Subcutaneous abdominal adipose tissue (tissue), 5 donors: ENCODE data around the gene TRAPPC14.

Source experiments
- H3K27ac ChIP-seq: one replicate; pipeline ENCODE4 v1.7.0; 2013; ENCODE audit warnings: low read depth, mild to moderate bottlenecking, inconsistent platforms, low read length, moderate library complexity
- H3K27me3 ChIP-seq, 5 donors: one replicate each; pipeline ENCODE4 v1.7.0; 2013; ENCODE audit warnings: low read length in 5 of 5, inconsistent platforms in 1 of 5; ENCODE audit not compliant: control insufficient read depth in 5 of 5, insufficient read depth in 4 of 5
- H3K36me3 ChIP-seq, 5 donors: one replicate each; pipeline ENCODE4 v1.7.0; 2013; ENCODE audit warnings: low read length in 5 of 5; ENCODE audit not compliant: control insufficient read depth in 5 of 5, insufficient read depth in 5 of 5
- H3K4me1 ChIP-seq, 5 donors: one replicate each; pipeline ENCODE4 v1.7.0; 2013; ENCODE audit warnings: low read length in 5 of 5, mild to moderate bottlenecking in 3 of 5, moderate library complexity in 1 of 5; ENCODE audit not compliant: control insufficient read depth in 5 of 5, insufficient read depth in 5 of 5
- H3K4me3 ChIP-seq, 5 donors: one replicate each; pipeline ENCODE4 v1.7.0; 2013; ENCODE audit warnings: low read length in 5 of 5, low read depth in 1 of 5
- H3K9ac ChIP-seq, 5 donors: one replicate each; pipeline ENCODE4 v1.7.0; 2013; ENCODE audit warnings: low read length in 5 of 5, mild to moderate bottlenecking in 4 of 5, moderate library complexity in 3 of 5
- H3K9me3 ChIP-seq, 5 donors: one replicate each; pipeline ENCODE4 v1.7.0; 2013; ENCODE audit warnings: low read length in 5 of 5; ENCODE audit not compliant: control insufficient read depth in 5 of 5
- donor health status: healthy.
- donor health status: healthy.
- donor health status: healthy.
- donor health status: healthy.
- donor health status: healthy.

The TRAPPC14 gene

GRCh38 chr7:100166317-100166940 is 7.9 kb upstream of the TRAPPC14 start:
- Histone ChIP-seq H3K9me3 (no peaks in the 10 kb centered on the region), H3K4me1 (peaks cover 0 to 30% (median 24%) of the 10 kb centered on the region in 5 donors), H3K27ac (no peak overlapping the region), H3K36me3 (no peaks in the 10 kb centered on the region), H3K27me3 (peaks cover 3 to 31% (median 20%) of the 10 kb centered on the region in 5 donors), H3K4me3 (no peak overlapping the region), H3K9ac (no peak overlapping the region)

- Histone ChIP-seq H3K9ac (no peak overlapping the region), H3K4me1 (peaks cover 0 to 29% (median 27%) of the 10 kb centered on the region in 5 donors), H3K36me3 (no peaks in the 10 kb centered on the region)
These were observed 5.3 kb upstream of the TRAPPC14 start for GRCh38 chr7:100163871-100164270.

DNA sequence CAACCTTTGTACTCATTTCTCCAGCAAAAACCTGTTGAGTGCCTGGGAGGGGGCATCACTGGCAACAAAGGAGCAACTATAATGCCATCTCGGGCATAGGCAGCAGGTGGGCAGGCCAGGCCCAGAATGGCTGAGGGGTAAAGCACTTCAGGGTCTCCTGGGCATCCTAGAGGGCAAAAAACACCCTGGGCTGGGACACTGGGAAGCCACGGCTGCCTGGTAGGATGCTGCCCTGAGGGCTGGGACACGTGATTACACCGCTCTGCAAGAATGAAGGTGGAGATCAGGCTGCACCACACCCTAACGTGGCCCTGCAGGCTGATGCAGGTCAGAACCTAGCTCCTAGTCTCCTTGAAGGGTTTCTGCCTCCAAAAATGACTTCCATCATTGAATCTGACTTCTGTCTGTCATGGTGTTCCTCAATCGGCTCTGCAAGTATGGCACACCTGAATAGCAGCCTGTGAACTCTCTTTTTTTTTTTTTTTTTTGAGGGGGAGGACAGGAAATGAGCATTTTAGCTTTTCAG is 4.5 kb upstream of the TRAPPC14 start:
- no peaks in the 10 kb centered on the region for H3K9me3 ChIP-seq
- H3K4me1 ChIP-seq: peaks cover 0 to 23% (median 20%) of the 10 kb centered on the region in 5 donors
- H3K27ac ChIP-seq: no peak overlapping the region
- no peak overlapping the region for H3K4me3 ChIP-seq
- no peaks in the 10 kb centered on the region for H3K36me3 ChIP-seq
- H3K9ac ChIP-seq: no peak overlapping the region
- H3K27me3 ChIP-seq: peaks cover 0 to 18% (median 12%) of the 10 kb centered on the region in 5 donors

More at GRCh38 chr7:100163871-100164270, 5.3 kb upstream of the TRAPPC14 start:
- no peak overlapping the region for H3K4me3 ChIP-seq
- peaks cover 0 to 18% (median 15%) of the 10 kb centered on the region in 5 donors for H3K27me3 ChIP-seq
- H3K9me3 ChIP-seq: no peaks in the 10 kb centered on the region
- H3K27ac ChIP-seq: no peak overlapping the region

DNA sequence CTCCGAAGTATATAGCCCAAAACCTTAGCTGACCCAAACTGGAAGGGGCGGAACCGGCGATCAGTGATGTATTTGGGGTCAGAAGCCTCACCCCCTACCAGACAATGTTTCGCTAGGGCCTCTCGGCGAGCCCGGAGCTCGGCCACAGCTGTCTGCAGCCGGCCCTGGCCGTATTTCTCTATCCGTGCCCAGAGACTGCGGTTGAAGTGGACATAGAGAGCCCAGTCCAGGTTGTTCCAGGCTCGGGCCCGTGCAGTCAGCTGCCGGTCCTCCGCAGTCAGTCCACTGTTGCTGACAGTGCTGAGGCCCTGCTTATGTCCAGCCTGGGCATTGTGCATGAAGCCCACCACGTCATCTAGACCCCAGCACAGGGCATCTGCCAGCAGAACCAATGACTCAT is 1.5 kb upstream of the TRAPPC14 start:
- no peaks in the 10 kb centered on the region for H3K9me3 ChIP-seq

DNA sequence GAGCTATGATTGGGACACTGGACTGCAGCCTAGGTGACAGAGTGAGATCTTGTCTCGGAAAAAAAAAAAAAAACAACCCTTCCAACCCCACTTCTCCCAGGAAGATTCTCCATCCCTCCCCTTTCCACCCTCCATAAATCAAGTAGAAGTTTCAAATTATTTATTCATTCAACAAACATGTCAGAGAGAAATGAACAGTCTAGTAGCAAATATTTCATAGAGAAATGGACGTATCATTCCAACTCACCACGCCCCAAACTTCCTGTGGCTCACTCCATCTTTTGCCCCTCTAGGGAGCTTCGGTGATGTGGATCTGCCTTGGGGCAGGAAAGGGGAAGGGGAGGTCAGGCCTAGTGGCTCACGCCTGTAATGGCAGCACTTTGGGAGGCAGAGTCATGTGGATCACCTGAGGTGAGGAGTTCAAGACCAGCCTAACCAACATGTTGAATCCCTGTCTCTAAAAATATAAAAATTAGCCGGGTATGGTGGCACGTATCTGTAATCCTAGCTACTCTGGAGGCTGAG is 638 bp upstream of the TRAPPC14 start:
- Histone ChIP-seq H3K9ac (peak overlapping the region in 3 of 5 donors; percentile 77 to 91 (median 87)), H3K4me3 (peak overlapping the region in 4 of 5 donors; percentile 73 to 85 (median 77)), H3K27ac (peak overlapping the region; percentile 72), H3K9me3 (no peaks in the 10 kb centered on the region), H3K4me1 (peaks cover 3 to 35% (median 27%) of the 10 kb centered on the region in 5 donors), H3K36me3 (peaks cover 0 to 28% (median 24%) of the 10 kb centered on the region in 5 donors), H3K27me3 (no peaks in the 10 kb centered on the region)

More for the DNA sequence above, 1.5 kb upstream of the TRAPPC14 start:
- peaks cover 0 to 19% (median 18%) of the 10 kb centered on the region in 5 donors for H3K36me3 ChIP-seq
- peaks cover 3 to 26% (median 20%) of the 10 kb centered on the region in 5 donors for H3K4me1 ChIP-seq
- H3K27ac ChIP-seq: no peak overlapping the region
- no peaks in the 10 kb centered on the region for H3K27me3 ChIP-seq
- H3K9ac ChIP-seq: no peak overlapping the region
- H3K4me3 ChIP-seq: no peak overlapping the region

DNA sequence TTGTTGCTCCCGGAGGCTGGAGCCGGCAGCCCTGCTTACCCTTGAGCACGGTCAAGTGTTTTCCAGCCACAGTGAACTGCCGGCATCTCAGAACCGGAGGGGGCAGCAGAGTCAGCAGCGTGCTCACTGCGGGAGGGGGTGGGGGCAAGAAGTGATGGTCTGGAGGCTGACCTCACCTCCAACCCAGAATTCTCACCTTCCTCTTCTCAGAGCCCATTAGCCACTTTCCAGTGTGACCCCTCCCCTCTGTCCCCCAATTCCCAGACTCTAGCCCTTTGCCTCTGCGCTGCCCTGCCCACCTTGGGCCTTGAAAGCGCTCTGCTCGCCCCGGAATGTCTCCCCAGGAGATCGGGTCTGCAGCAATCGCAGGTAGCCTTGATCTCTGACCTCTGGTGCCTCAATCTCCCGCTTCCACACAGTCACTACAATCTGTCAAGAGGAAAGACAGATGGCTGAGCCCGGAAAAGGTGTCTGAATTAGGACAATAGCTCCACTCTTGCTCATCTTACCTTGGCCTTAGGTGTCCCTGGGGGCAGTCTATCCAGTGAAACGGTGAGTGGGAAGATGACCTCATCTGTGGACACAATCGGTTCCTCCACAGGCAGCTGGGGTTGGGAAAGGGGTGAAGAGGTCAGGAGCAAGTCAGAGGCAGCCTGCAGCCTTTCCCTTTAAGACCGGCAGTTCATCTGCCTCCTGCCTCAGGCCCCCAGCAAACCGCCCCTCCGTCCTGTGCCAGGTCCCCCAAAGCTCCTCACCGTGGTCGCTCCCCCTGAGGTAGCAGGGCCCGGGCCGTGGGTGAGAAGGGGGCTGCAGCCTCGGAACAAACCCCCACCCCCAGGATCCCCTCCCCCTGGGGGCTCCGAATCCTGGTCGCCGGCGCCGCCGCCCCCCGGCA is 942 bp downstream of the TRAPPC14 start:
- Histone ChIP-seq H3K27me3 (no peaks in the 10 kb centered on the region), H3K9me3 (no peaks in the 10 kb centered on the region), H3K27ac (peak overlapping the region; percentile 72), H3K4me3 (peak overlapping the region; percentile 67 to 85 (median 74)), H3K36me3 (peaks cover 0 to 41% (median 36%) of the 10 kb centered on the region in 5 donors), H3K9ac (peak overlapping the region; percentile 63 to 91 (median 77)), H3K4me1 (peaks cover 3 to 42% (median 31%) of the 10 kb centered on the region in 5 donors)

- Histone ChIP-seq H3K9ac (peak overlapping the region in 3 of 5 donors; percentile 74 to 87 (median 77)), H3K4me3 (no peak overlapping the region), H3K4me1 (peaks cover 3 to 46% (median 31%) of the 10 kb centered on the region in 5 donors), H3K9me3 (no peaks in the 10 kb centered on the region), H3K36me3 (peaks cover 0 to 41% (median 36%) of the 10 kb centered on the region in 5 donors), H3K27ac (no peak overlapping the region), H3K27me3 (no peaks in the 10 kb centered on the region)
These were observed 1.5 kb downstream of the TRAPPC14 start for GRCh38 chr7:100157069-100157333.

DNA sequence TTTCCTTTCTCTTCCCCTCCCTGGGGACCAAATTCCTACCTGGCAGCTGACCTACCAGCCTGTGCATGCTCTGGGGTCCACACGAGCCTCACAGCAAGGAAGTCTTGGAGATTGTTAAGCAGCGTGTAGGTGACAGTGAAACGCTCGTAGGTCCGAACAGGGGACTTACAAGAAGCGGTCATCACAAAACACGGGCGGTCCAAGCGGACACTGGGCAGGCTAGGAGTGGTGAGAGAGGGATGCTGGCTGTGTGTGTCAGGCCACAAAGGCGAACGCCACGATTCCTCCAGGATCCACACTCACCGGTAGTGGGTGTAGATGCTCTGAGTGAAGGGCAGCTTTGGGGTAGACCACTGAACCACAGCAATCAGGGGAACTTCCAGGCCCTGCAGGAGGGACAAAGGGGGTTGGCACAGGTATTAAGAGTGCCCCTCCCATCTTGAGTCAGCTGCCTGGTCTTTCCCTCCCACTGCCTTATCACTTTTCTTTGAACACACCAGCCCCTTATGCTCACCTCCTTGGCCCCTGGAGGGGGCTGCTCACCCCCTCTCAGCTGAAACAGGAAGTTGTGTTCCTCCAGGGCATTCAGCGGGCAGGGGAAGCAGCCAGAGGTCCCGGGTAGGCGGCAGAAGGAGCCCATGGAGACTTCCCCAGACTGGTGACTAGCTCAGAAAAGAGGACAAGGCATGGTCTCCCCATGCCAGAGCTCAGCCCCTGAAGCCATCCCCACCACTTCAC is 2.0 kb downstream of the TRAPPC14 start:
- Histone ChIP-seq H3K9me3 (no peaks in the 10 kb centered on the region), H3K27ac (no peak overlapping the region), H3K27me3 (no peaks in the 10 kb centered on the region), H3K9ac (peak overlapping the region in 2 of 5 donors; percentile 25 to 87), H3K4me3 (no peak overlapping the region), H3K4me1 (peaks cover 3 to 48% (median 31%) of the 10 kb centered on the region in 5 donors), H3K36me3 (peaks cover 0 to 41% (median 36%) of the 10 kb centered on the region in 5 donors)

- H3K4me3 ChIP-seq: no peak overlapping the region
- H3K36me3 ChIP-seq: peaks cover 0 to 41% (median 36%) of the 10 kb centered on the region in 5 donors
- H3K27me3 ChIP-seq: no peaks in the 10 kb centered on the region
- H3K27ac ChIP-seq: no peak overlapping the region
- H3K9ac ChIP-seq: no peak overlapping the region
- H3K4me1 ChIP-seq: peaks cover 3 to 48% (median 31%) of the 10 kb centered on the region in 5 donors
- H3K9me3 ChIP-seq: no peaks in the 10 kb centered on the region
These were observed 2.8 kb downstream of the TRAPPC14 start for GRCh38 chr7:100155553-100156317.
